GM20431 (cell line): ENCODE measurements around the gene RER1.

Source experiments
- in situ Hi-C: fragments of 300-500 bp; cut with MseI, MboI; formaldehyde crosslinking; loops from one replicate; pipeline ENCODE4 v1.15.0; 2020; ENCODE audit warnings: low sequenced_read_pairs; ENCODE audit not compliant: unreplicated experiment

Gene RER1

DNA sequence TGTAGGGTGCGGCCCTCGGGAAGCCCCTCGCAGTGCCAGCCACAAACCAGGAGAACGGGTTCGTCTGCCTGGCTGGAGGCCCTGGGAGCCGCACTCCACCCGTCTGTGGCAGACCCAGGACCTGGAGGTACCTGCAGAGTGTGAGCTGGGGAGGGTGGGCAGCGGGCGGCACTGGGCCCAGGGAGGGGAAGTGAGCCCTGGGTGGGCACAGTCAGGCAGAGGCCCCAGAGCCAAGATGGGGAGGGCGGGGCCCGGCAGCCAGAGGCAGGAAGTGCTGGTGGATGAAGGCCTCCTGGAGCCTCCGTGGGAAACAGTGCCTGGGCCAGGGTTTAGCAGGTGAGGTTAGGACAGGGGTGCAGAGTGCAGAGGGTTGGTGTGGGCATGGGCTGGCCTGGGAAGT is 24.8 kb downstream of the RER1 start:
- in situ Hi-C loops, result loop anchor here (10.0 kb wide), 1 partner anchor 128 kb away; no protein-coding TSS in a partner anchor

DNA sequence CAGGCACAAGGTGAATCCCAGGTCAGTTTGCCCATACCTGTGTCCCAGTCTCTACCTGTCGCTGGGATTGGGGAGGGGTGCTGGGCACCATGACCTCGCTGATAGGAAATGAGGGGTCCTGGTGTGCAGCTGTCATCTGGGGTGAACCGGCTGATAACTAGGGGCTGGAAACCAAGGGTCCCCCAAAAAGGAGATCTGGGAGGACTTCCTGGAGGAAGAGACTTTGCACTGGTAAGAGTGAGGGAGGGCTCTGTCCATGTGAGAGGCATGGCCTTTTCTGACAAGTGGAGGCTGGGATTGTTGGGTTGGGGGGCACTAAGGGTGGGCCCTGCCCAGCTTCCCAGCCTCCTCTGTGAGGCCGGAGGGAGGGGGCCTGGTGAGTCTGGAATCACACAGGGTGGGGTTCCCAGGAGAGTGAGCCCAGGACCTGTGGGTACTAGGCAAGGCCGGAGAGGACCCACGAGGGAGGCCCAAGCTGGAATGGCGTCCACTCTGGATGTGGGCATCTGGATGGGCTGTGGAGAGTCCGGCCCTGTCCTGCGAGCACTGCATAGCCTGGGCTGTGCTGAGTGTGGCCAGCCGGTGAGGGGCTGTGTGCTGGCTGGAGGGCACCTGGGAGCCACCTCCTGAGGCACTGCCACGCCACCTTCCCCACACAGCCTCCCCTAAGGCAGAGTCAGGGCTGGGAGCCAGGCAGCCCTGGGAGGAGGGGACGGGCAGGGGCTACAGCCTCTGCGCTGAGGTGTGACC is 25.6 kb downstream of the RER1 start:
- in situ Hi-C loops, result loop anchor here (10.0 kb wide), 1 partner anchor 128 kb away; no protein-coding TSS in a partner anchor

DNA sequence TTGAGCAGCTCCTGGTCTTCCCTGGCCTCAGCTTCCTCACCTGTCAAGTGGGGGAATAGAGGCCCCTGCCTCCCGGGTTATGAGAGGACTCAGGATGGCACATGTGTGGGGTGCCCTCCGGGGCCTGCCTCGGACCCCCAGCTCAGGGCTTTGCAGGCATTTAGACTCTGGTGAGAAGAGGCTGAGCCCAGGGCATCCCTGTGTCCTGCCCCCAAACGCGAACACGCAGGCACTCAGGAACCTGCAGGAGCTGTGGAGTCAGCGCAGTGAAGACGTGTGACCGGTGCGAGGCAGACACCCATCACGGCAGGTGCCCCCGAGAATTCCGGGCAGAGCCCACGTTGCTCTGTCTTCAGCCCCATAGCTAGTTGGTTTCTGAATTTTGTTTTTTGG is 26.2 kb downstream of the RER1 start:
- in situ Hi-C loops, result loop anchor here (10.0 kb wide), 1 partner anchor 127 kb away; no protein-coding TSS in a partner anchor

DNA sequence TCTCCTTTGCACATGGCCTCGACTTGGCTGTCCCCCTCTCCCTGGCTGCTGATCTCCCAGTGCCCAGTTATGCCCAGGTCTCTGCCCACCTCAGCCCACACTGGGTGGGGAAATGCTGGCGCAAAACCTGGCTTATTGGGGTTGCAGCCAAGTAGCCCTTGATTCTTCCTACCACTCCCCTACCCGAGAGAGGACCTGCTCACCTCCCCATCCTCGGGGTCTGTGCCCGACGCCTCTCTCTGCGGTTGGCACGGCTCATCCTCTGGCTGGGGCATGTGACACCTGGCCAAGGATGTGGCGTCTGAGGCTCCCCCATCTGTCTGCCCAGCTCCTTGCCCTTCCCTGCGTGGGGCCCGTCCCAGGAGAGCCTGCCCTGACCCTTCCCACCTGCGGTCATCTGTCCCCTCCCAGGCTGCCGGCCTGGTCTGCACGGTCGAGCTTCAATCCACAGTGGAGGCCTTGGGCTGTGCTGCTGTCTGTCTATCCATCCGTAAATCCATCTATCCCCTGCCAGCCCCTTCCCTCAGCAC is 27.2 kb downstream of the RER1 start:
- in situ Hi-C loops, result loop anchor here (10.0 kb wide), 1 partner anchor 126 kb away; no protein-coding TSS in a partner anchor

DNA sequence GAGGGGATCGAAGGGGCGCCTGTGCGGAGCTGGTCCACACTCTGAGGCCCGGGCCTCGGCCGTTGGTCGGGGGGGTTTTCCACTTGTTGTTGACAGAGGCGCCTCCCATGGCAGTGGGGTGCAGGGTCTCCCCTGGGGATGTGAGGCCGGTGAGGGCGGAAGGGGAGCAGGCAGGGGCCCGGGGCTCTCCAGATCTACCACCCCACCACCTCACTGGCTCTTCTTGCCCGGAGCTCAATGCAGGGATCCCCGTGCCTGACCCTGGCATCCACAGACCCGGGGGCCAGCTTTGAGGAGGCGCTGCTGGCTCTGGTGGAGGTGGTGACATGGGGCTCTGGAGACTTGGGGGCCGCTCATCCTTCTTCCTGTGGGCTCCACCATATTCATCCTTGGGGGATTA is 27.8 kb downstream of the RER1 start:
- in situ Hi-C loops, result loop anchor here (10.0 kb wide), 1 partner anchor 125 kb away; no protein-coding TSS in a partner anchor

DNA sequence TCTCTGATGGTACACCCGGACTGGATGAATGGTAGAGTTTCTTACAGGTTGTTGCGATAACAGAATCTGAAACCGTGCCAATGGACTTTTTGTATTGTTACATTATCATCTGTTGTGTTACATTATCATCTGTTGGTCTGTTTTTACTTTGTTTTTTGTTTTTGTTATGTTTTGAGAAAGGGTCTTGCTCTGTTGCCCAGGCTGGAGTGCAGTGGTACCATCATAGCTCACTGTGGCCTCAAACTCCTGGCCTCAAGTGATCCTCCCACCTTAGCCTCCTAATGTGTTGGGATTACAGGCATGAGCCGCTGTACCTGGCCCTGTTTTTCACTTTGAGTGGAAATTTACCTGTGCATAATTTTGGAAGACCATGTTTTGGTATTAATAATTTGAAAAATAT is 30.9 kb downstream of the RER1 start:
- in situ Hi-C loops, result no loop called here

DNA sequence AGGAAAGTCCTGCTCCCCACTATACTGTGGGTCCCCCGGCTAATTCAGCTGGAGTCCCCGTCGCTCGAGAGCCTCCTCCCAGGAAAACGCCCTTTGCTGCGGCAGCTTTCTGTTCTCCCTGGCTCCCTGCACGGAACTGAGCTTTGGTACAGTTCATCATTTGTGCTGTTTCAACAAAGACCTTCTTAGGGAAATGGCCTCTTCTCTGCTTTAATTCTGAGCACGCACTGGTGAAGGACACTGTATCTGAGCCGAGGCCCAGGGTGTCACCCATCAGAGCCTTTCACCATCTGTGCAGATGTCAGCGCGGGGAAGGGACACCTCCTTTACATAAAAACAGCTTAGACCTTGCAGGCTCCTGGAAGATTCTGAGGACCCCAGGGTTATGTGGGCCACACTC is 34.3 kb downstream of the RER1 start:
- in situ Hi-C loops, result no loop called here

DNA sequence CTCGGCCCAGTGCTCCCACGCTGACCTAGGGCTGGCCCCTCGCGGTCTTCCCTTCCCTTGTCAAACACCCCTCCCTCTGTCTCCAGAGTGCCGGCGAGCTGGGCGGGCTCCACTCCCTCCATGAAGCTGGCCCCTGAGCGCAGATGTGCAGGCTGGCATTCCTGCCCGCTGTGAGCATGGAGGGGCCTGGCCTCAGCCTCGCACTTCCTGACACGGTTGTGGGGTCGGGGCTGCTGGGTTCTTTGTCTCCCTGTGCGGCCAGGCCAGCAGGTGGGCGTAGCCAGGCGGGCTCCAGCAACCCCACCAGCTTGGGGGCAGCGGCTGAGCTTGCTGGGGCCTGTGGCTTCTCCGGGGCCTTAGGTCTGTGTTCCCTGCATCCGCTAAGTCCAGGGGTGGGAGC is 34.9 kb downstream of the RER1 start:
- in situ Hi-C loops, result no loop called here

DNA sequence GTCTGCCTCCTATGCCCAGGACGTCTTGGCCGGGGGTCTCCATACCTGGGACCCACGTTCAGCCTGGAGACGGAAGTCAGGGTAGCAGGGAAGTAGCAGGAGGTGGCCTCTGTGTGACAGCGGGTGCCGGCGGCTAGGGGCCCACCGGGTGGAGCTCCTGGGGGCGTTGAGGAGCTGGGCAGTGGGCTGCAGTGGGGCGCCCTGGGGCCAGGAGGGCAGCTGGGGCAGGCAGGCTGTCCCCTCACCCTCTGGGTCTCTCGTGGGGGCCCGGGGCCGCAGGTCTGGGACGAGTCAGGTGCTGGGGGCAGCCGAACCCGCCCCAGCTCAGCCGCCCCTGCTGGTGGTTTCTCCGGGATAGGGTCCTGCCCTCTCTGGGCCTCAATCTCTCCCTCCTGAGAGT is 35.4 kb downstream of the RER1 start:
- in situ Hi-C loops, result no loop called here

DNA sequence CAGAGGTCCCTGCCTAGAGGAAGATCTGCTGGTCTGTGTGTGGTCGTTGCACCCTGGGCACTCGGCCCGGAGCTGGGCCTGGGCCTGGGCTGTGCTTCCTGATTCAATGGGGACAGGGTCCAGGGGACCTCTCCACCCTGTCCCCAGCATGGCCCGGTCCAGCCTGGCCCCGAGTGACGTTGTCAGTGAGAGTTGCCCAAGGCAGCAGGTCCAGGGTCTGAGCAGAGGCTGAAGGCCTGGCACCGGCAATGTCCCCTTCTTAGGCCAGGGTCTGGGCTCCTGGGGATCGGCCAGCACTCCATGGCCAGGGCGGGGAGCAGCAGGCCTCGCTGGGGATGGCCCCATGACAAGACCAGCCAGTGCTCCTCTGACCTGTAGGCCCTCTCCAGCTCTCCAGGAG is 36.3 kb downstream of the RER1 start:
- in situ Hi-C loops, result no loop called here

DNA sequence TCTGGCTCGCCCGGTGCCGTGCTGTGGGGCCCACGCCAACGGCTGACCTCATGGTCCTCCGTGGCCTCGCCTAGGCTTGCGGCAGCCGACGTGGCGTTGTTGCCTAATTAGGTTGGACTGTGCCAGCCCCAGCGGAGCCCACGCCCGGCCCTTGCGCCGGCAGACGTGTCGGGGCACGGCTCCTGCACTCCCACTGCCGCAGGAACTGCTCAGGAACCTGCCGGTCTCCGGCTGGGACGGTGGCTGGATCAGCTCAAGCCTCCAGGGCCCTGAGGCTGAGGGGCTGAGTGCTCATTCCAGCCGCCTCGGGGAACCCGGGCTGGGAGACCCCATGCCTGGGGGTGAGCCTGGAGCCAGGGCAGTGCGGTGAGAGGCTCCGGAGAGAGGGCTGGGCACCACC is 36.8 kb downstream of the RER1 start:
- in situ Hi-C loops, result no loop called here

DNA sequence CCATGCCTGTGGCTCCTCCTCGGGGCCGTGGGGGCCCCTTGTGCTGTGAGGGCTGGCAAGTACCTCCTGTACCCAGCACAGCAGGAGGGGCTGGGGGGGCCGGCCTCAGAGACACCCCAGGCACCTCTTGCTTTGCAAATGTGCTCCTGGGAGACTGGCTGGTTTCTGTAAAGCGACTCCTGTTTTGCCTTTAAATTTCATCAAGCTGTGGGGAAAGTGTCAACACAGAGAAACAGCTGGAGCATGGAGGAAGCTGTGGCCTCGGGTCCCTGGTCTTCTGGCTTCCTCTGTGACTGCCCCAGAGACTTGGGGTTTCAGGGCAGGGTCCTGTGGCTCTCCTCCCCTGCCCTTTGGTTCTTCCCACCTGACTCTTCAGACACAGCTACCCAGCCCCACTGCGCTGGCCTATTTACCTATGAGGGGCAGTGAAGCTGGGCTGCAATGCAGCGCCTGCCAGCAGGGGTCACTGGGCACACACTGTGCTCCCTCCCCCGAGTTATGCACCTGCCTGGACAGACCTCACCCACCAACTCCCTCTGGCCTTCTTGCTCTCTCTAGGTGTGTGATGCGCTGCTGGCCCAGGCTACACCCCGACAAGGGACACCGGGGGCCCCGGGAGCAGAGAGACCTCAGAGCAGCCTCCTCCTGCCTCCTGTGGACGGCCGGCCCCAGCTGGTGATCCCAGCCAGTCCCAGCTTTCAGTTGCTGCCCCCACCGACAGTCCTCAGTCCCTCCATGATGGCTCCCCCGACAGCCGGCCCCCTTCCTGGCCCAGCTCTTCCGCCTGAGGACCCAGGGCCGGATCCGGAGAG is 38.3 kb downstream of the RER1 start:
- in situ Hi-C loops, result no loop called here

DNA sequence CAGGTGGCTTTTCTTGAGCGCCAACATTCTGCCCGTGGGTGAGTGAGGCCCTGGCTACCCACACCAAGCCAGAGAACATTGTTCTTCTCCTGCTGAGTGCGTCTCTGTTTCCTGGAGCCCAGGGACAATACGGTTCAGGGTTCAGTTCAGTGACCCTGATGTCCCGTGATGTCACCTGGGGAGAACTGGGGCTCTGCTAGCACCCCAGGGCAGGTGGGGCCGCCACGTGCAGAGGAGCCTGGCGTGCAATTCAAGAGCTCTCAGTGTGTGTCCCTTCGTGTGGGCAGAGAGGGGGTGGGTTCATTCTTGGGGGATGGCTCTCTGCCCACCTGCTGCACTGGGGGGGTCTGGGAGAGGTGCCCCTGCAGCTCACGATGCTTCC is 38.9 kb downstream of the RER1 start:
- in situ Hi-C loops, result no loop called here

DNA sequence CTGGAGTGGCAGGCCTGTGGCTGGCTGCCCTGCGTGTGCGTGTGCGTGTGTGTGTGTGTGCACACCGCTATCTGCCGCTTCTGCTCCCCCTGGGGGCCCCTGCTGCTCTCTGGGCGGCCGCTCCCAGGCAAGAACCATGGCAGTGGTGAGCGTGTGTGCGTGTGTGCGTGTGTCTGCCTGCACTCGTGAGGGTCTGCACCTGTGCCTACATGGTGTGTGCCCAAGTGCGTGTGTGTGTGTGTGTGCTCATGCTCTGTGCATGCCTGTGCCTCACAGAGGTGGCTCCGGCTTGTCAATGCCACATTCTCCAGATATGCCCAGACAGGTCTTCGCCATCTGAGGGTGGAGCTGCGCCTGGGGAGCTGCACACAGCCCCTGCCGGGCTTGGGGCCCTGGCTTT is 39.5 kb downstream of the RER1 start:
- in situ Hi-C loops, result no loop called here

DNA sequence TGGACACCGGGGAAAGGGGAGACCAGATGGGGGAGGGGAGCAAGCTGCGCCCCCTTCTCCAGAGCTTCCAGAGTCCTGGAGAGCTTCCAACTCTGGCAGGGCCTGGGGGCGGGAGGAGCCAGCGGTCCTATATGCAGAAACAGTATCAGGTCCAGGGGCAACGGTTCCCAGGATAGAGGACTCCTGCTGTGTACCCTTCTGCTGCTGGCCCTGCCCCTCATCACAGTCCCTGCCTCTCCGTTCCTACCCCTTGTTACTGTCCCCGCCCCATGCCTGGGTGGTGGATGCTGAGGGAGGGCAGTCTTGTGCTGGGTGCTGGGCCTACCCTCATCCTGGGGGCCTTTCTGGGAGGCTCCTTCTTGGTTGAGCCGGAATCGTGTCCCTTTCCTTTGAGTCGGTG is 39.9 kb downstream of the RER1 start:
- in situ Hi-C loops, result no loop called here

DNA sequence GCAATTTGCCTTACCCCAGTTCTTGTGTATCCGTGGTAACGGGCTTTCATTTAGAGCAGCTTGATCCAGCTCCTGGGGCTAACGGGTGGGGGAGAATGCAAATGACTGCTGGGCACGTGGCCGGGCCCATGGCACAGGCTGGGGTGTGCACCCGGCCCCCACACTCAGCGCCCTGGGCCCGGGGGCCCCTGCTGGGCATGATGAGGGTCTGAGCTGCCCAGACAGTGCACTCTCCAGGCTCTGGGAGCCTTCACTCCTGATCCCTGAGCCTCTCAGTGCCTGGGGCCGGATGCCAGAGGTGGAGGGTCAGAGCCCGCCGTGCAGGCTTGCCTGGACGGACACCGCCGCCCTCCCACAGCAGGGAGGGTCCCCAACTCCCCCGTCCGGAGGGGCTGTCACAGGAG is 40.8 kb downstream of the RER1 start:
- in situ Hi-C loops, result no loop called here

DNA sequence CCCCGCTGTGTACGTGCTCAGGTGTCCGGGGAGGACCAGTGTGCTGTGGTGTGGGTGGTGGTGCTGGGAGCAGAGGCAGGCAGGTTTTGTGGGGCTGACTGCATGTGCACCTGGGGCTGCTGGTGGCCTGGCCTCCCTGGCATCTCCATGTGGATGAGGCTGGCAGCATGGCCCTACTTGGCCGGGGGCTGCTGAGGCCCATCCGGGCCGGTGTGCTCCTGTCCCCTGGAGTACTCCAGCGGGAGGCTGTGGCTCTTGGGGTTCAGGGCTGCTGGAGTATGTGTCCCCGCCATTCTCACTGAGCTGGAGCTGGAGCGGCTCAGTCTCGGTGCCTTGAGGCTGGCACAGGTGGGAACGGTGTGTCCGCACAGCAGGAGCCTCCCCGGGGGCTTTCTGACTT is 41.6 kb downstream of the RER1 start:
- in situ Hi-C loops, result no loop called here

DNA sequence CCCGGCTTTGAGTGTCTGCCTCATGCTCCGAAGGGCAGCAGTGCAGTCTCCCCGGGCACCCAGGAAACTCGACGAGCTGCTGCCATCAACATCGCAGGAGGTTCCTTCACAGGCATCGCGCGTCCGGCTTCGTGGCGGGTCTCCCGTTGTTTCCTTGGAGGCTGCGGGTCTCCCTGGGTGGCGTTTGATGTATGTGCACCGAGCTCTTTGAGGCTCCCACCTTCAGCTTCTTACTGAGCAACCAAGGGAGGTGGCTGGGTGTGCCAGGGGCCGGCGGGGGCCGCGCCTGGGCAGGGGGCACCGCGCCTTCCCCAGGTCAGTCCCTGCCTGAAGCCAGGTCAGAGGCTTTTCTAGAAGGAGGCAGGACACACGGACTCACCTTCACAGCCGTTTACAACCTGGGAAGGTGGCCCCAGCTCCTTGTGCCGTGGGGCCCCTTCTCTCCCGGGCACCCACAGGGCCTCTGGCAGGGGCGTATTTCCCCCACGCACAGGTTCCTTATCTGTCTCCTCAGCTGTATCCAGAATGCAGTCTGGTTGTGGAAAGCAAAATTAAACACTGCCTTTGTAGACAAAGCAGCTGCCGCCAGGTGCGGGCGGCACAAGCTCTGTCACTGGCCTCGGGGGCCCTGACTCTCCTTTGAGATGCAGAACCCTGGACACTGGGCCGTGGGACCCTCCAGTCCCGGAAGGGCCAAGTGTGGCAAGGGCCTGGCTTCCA is 42.5 kb downstream of the RER1 start:
- in situ Hi-C loops, result no loop called here

DNA sequence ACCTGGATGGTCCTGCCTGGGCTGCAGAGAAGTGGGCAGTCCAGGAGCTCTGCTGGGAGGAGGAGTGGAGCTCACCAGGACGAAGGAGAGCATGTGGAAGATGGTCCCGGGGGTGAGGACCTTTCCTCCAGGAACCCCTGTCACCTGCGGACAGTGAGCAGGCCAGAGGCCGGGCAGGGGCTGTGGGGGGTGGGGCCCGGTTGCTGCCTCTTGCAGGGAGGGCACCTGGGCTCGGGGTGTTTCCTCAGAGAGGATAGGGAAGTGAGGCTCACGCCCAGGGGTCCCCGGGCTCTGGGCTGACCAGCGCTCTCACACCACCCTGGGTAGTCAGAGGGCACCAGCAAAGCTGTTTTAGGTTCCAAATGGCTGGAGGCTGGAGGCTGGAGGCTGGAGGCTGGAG is 43.5 kb downstream of the RER1 start:
- in situ Hi-C loops, result no loop called here

DNA sequence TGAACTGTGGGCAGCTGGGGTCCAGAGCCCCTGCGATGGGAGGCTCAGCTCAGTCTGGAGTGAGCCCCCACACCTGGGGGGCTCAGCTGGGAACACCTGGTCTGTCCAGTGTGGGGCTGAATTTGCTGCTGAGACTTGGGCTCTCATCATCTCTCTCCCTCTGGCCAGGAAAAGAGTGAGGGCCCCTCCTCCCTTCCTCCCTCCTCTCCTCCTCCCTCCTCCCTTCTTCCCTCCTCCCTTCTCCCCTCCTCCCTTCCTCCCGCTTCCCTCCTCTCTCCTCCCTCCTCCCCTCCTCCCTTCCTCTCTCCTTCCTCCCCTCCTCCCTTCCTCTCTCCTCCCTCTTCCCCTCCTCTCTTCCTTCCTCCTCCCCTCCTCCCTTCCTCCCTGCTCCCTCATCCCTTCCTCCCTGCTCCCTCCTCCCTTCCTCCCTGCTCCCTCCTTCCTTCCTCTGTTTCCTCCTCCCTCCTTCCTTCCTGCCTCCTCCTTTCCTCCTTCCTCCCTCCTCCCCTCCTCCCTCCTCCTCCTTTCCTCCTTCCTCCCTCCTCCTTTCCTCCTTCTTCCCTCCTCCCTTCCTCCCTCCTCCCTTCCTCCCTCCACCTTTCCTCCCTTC is 44.2 kb downstream of the RER1 start:
- in situ Hi-C loops, result no loop called here
